HG03558 (cell line): ENCODE measurements around the gene TSSK3.
"Not testable (repeated sequence)": the region's sequence is repeated elsewhere in the genome, so short reads cannot be mapped to it uniquely, and the experiment has no call there.

ENCODE experiments used
- ATAC-seq: cut with Tn5 transposase; IDR thresholded peaks from one replicate; pipeline ENCODE4 v1.9.1; 2021; ENCODE audit warnings: moderate number of reproducible peaks; ENCODE audit not compliant: unreplicated experiment; ENCODE audit errors: extremely low read depth

The TSSK3 gene

GRCh38 chr1:32337855-32338636 is 24.3 kb upstream of the TSSK3 start:
- no peak for ATAC-seq

- no peak for ATAC-seq
Observed at GRCh38 chr1:32338637-32339145, 23.6 kb upstream of the TSSK3 start.

- ATAC-seq: no peak
Observed at GRCh38 chr1:32339363-32339978, 22.9 kb upstream of the TSSK3 start.

GRCh38 chr1:32341186-32341757 is 21.1 kb upstream of the TSSK3 start:
- ATAC-seq: no peak

- no peak for ATAC-seq
Observed at GRCh38 chr1:32341971-32342370, 20.4 kb upstream of the TSSK3 start.

- no peak for ATAC-seq
Observed at GRCh38 chr1:32342704-32343103, 19.6 kb upstream of the TSSK3 start.

- no peak for ATAC-seq
Observed at GRCh38 chr1:32345289-32345827, 17.0 kb upstream of the TSSK3 start.

GRCh38 chr1:32346532-32347157 is 15.7 kb upstream of the TSSK3 start:
- ATAC-seq: no peak

- no peak for ATAC-seq
Observed at GRCh38 chr1:32349211-32349708, 13.1 kb upstream of the TSSK3 start.

- ATAC-seq: no peak
Observed at GRCh38 chr1:32350785-32351398, 11.4 kb upstream of the TSSK3 start.

GRCh38 chr1:32351399-32352238 is 10.7 kb upstream of the TSSK3 start:
- ATAC-seq: no peak

GRCh38 chr1:32352239-32352745 is 10.0 kb upstream of the TSSK3 start:
- ATAC-seq: no peak

- ATAC-seq: no peak
Observed at GRCh38 chr1:32352831-32353383, 9.4 kb upstream of the TSSK3 start.

- no peak for ATAC-seq
Observed at GRCh38 chr1:32353431-32353830, 8.9 kb upstream of the TSSK3 start.

GRCh38 chr1:32353886-32354570 is 8.3 kb upstream of the TSSK3 start:
- ATAC-seq: no peak

GRCh38 chr1:32355778-32356177 is 6.6 kb upstream of the TSSK3 start:
- not testable (repeated sequence) for ATAC-seq

GRCh38 chr1:32356478-32356877 is 5.9 kb upstream of the TSSK3 start:
- no peak for ATAC-seq

GRCh38 chr1:32357614-32358013 is 4.7 kb upstream of the TSSK3 start:
- no peak for ATAC-seq
